A549 (cell line): ENCODE measurements around the gene SLC1A1.

Source experiments
- CTCF ChIP-seq: fragments of >200 bp; sonication (Bioruptor Twin); formaldehyde crosslinking; IDR thresholded peaks from 3 replicates; pipeline ENCODE4 v1.5.1; 2016
- EP300 ChIP-seq, 2 experiments: fragments of >200 bp; sonication (Bioruptor Twin); formaldehyde crosslinking; IDR thresholded peaks; 2 replicates in 1 of 2; 3 replicates in 1 of 2; pipeline ENCODE4 v1.6.1; 2016 to 2017

DNA sequence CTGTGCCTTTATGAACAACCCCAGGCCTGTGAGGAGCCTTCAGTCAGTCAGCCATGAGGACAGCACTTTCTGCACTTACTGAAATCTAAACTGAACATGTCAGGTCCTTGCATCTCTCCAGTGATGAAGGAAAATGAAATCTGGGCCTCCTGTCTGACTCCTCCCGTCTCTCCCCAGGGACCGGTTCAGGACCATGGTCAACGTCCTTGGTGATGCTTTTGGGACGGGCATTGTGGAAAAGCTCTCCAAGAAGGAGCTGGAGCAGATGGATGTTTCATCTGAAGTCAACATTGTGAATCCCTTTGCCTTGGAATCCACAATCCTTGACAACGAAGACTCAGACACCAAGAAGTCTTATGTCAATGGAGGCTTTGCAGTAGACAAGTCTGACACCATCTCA lies 94.9 kb downstream of the SLC1A1 start:
- TF ChIP-seq CTCF, result no peak
- no peak for TF ChIP-seq EP300 (IDR thresholded peaks at IDR 0.05)
